A549 (cell line): ENCODE results near the gene MT1A. TPM values are rescaled to one million over a fixed set of nuclear protein-coding genes. Genes with fewer than 3 reads are reported as not detected.

Experiments
- ATOH8 ChIP-seq: fragments of 250-450 bp; sonication (Bioruptor Pico); IDR thresholded peaks from 2 replicates; pipeline ENCODE4 v1.5.0; 2020; ENCODE audit warnings: low read depth, mild to moderate bottlenecking, moderate library complexity
- CEBPB ChIP-seq, 2 experiments: fragments of >200 bp in 1 of 2; sonication (Bioruptor Twin) in 1 of 2; formaldehyde crosslinking in 1 of 2; IDR thresholded peaks; 2 replicates each; pipeline ENCODE4 v1.6.1; 2012 to 2016
- CHD4 ChIP-seq: fragments of 200-600 bp; sonication (generic); IDR thresholded peaks from 2 replicates; pipeline ENCODE4 v1.6.1; 2016; ENCODE audit warnings: antibody characterized with exemption, mild to moderate bottlenecking, borderline replicate concordance
- CTCF ChIP-seq: fragments of >200 bp; sonication (Bioruptor Twin); formaldehyde crosslinking; IDR thresholded peaks from 3 replicates; pipeline ENCODE4 v1.5.1; 2016
- E2F6 ChIP-seq: IDR thresholded peaks from 2 replicates; pipeline ENCODE4 v1.6.1; 2012; ENCODE audit warnings: low read depth, borderline replicate concordance
- EHMT2 ChIP-seq: fragments of 200-600 bp; sonication (generic); IDR thresholded peaks from 2 replicates; pipeline ENCODE4 v1.6.1; 2016; ENCODE audit warnings: antibody characterized with exemption, low read depth, mild to moderate bottlenecking, moderate library complexity
- ELK1 ChIP-seq: fragments of 150-350 bp; IDR thresholded peaks from 2 replicates; pipeline ENCODE4 v1.6.1; 2014; ENCODE audit warnings: low read depth, mild to moderate bottlenecking, low read length
- EP300 ChIP-seq, 2 experiments: fragments of >200 bp; sonication (Bioruptor Twin); formaldehyde crosslinking; IDR thresholded peaks; 2 replicates in 1 of 2; 3 replicates in 1 of 2; pipeline ENCODE4 v1.6.1; 2016 to 2017
- ESRRA ChIP-seq: fragments of 150-350 bp; IDR thresholded peaks from 2 replicates; pipeline ENCODE4 v1.6.1; 2014; ENCODE audit warnings: mild to moderate bottlenecking, low read length, borderline replicate concordance
- FOSL2 ChIP-seq, 2 experiments: fragments of 450-650 bp in 1 of 2; fragments of >200 bp in 1 of 2; sonication (Bioruptor Twin) in 1 of 2; formaldehyde crosslinking; IDR thresholded peaks; 2 replicates each; pipeline versions ENCODE4 v1.5.0 to v1.6.1; 2016 to 2020; ENCODE audit warnings: mild to moderate bottlenecking in 1 of 2, moderate library complexity in 1 of 2
- FOXS1 ChIP-seq: fragments of 250-450 bp; sonication (Bioruptor Pico); IDR thresholded peaks from 2 replicates; pipeline ENCODE4 v1.5.0; 2020; ENCODE audit warnings: mild to moderate bottlenecking, moderate library complexity
- GATA3 ChIP-seq: IDR thresholded peaks from 2 replicates; pipeline ENCODE4 v1.6.1; 2012; ENCODE audit warnings: borderline replicate concordance
- HDAC2 ChIP-seq: fragments of 200-600 bp; sonication (generic); IDR thresholded peaks from 2 replicates; pipeline ENCODE4 v1.6.1; 2016
- HES2 ChIP-seq: fragments of >200 bp; sonication (Bioruptor Twin); formaldehyde crosslinking; IDR thresholded peaks from 2 replicates; pipeline ENCODE4 v1.6.1; 2016
- HOXB13 ChIP-seq: fragments of 250-450 bp; sonication (Bioruptor Pico); IDR thresholded peaks from 2 replicates; pipeline ENCODE4 v1.5.0; 2020; ENCODE audit warnings: low read depth, mild to moderate bottlenecking, moderate library complexity
- JUN ChIP-seq, 2 experiments: fragments of >200 bp; sonication (Bioruptor Twin); formaldehyde crosslinking; IDR thresholded peaks; 2 replicates in 1 of 2; 3 replicates in 1 of 2; pipeline ENCODE4 v1.6.1; 2016 to 2017
- JUNB ChIP-seq: fragments of >200 bp; sonication (Bioruptor Twin); formaldehyde crosslinking; IDR thresholded peaks from 2 replicates; pipeline ENCODE4 v1.6.1; 2016
- MAFK ChIP-seq: fragments of 450-650 bp; IDR thresholded peaks from 2 replicates; pipeline ENCODE4 v1.6.1; 2014; ENCODE audit not compliant: partially characterized antibody
- MAX ChIP-seq: IDR thresholded peaks from 2 replicates; pipeline ENCODE4 v1.6.1; 2012
- NPAS2 ChIP-seq: fragments of 250-450 bp; sonication (Bioruptor Pico); IDR thresholded peaks from 2 replicates; pipeline ENCODE4 v1.8.0; 2022; ENCODE audit warnings: mild to moderate bottlenecking, moderate library complexity, borderline replicate concordance
- POLR2AphosphoS2 ChIP-seq: conservative IDR thresholded peaks from 2 replicates; pipeline ENCODE4 v1.6.1; 2012; ENCODE audit warnings: low read length, improper control_type of control experiment, inconsistent platforms
- RCOR1 ChIP-seq: fragments of 150-350 bp; IDR thresholded peaks from 2 replicates; pipeline ENCODE4 v1.6.1; 2014; ENCODE audit warnings: antibody characterized with exemption, low read length, low read depth
- REST ChIP-seq: fragments of 200-600 bp; sonication (generic); IDR thresholded peaks from 2 replicates; pipeline ENCODE4 v1.6.1; 2016; ENCODE audit warnings: antibody characterized with exemption, mild to moderate bottlenecking, moderate library complexity
- RFX5 ChIP-seq: fragments of 450-650 bp; IDR thresholded peaks from 2 replicates; pipeline ENCODE4 v1.7.1; 2014; ENCODE audit warnings: antibody characterized with exemption, mild to moderate bottlenecking, moderate library complexity
- TFCP2L1 ChIP-seq: fragments of 250-450 bp; sonication (Bioruptor Pico); IDR thresholded peaks from 2 replicates; pipeline ENCODE4 v1.5.0; 2021; ENCODE audit warnings: mild to moderate bottlenecking
- USF2 ChIP-seq: fragments of 450-650 bp; IDR thresholded peaks from 2 replicates; pipeline ENCODE4 v1.6.1; 2014; ENCODE audit warnings: antibody characterized with exemption
- ZC3H11A ChIP-seq: fragments of 450-650 bp; IDR thresholded peaks from 2 replicates; pipeline ENCODE4 v1.6.1; 2014; ENCODE audit warnings: antibody characterized with exemption, mild to moderate bottlenecking
- ZFP36 ChIP-seq: fragments of 450-650 bp; IDR thresholded peaks from 2 replicates; pipeline ENCODE4 v1.6.1; 2014; ENCODE audit warnings: borderline replicate concordance; ENCODE audit not compliant: partially characterized antibody
- ZSCAN20 ChIP-seq: fragments of 250-450 bp; sonication (Bioruptor Pico); IDR thresholded peaks from 2 replicates; pipeline ENCODE4 v1.8.0; 2022; ENCODE audit warnings: mild to moderate bottlenecking, moderate library complexity
- polyA plus RNA-seq, 4 experiments: library from polyadenylated mRNA; depleted of rRNA in 3 of 4; stranded (reverse); fragments of >200 nt; fragmentation: RNase III in 1 of 4; extraction: RNeasy Plus Mini Kit Qiagen cat#74134 plus additional on column Dnase treatment in 1 of 4; gene quantifications; 2 replicates in 3 of 4; 3 replicates in 1 of 4; pipeline ENCODE4 v1.2.3, GENCODE V29; 2011 to 2017

MT1A gene
- polyA plus RNA-seq, 2 of the 4 experiments (the other 2 are of a cell fraction) = 5.3 to 12.8 TPM

GRCh38 chr16:56608043-56608875, 30.2 kb upstream of the MT1A start, which contains the start of gene MT2A (continued):
- TF ChIP-seq HDAC2 (no peak), ZSCAN20 (CRISPR knock-in tag) (no peak), JUN (IDR thresholded peaks at IDR 0.05) (peak; percentile 86 to 94), EP300 (IDR thresholded peaks at IDR 0.05) (no peak; a peak in 1 of 5 replicates), GATA3 (0 out of 2 replicates have a peak, but pooled peaks have one; percentile 10), ESRRA (no peak), ZC3H11A (no peak), MAFK (no peak), NPAS2 (CRISPR knock-in tag) (no peak), FOXS1 (CRISPR knock-in tag) (no peak), E2F6 (no peak; the same call in 1 of the 2 replicates), EHMT2 (no peak), JUNB (peak; percentile 35; the same call in 1 of the 2 replicates), REST (no peak), HOXB13 (CRISPR knock-in tag) (0 out of 2 replicates have a peak, but pooled peaks have one; percentile 14), RFX5 (peak; percentile 68; the same call in 1 of the 2 replicates), HES2 (no peak), ATOH8 (CRISPR knock-in tag) (no peak), RCOR1 (no peak), POLR2AphosphoS2 (no peak), CEBPB (IDR thresholded peaks at IDR 0.05) (no peak), ELK1 (no peak), FOSL2 (IDR thresholded peaks at IDR 0.05) (peak; percentile 74), FOSL2 (CRISPR knock-in tag; IDR thresholded peaks at IDR 0.05) (peak; percentile 96), ZFP36 (no peak), CHD4 (no peak), CTCF (no peak), TFCP2L1 (no peak), USF2 (no peak), MAX (peak; percentile 85)
- TF ChIP-seq, all 56 proteins: peak for 12
